Measurements from ENCODE around the gene TXLNA.

Gene TXLNA

GRCh38 chr1:32186491-32186890, 7.0 kb downstream of the TXLNA start:
- TF ChIP-seq SIN3A (IDR thresholded peaks at IDR 0.05; ENCODE audit: borderline replicate concordance, insufficient read depth, low read length) (no peak), POLR2AphosphoS5 (IDR thresholded peaks at IDR 0.05; ENCODE audit: low read depth, low read length) (no peak), REST (IDR thresholded peaks at IDR 0.05; ENCODE audit: insufficient read depth in 1 of 2, low read depth in 2 of 2, low read length in 2 of 2) (no peak), FOXP2 (optimal IDR thresholded peaks at IDR 0.05; ENCODE audit: borderline replicate concordance, extremely low read depth, extremely low read length, insufficient read depth) (no peak), TAF1 (IDR thresholded peaks at IDR 0.05; ENCODE audit: borderline replicate concordance, insufficient read depth, low read length) (no peak)

GRCh38 chr1:32187850-32188249, 8.4 kb downstream of the TXLNA start:
- TF ChIP-seq SIN3A (IDR thresholded peaks at IDR 0.05; ENCODE audit: borderline replicate concordance, insufficient read depth, low read length): no peak
- no peak for TF ChIP-seq FOXP2 (optimal IDR thresholded peaks at IDR 0.05; ENCODE audit: borderline replicate concordance, extremely low read depth, extremely low read length, insufficient read depth)
- TF ChIP-seq REST (IDR thresholded peaks at IDR 0.05; ENCODE audit: insufficient read depth in 1 of 2, low read depth in 2 of 2, low read length in 2 of 2): no peak
- TF ChIP-seq POLR2AphosphoS5 (IDR thresholded peaks at IDR 0.05; ENCODE audit: low read depth, low read length): no peak
- TF ChIP-seq TAF1 (IDR thresholded peaks at IDR 0.05; ENCODE audit: borderline replicate concordance, insufficient read depth, low read length): no peak

GRCh38 chr1:32192220-32192948, 12.9 kb downstream of the TXLNA start:
- TF ChIP-seq SIN3A (IDR thresholded peaks at IDR 0.05; ENCODE audit: borderline replicate concordance, insufficient read depth, low read length) (no peak), TAF1 (IDR thresholded peaks at IDR 0.05; ENCODE audit: borderline replicate concordance, insufficient read depth, low read length) (no peak), REST (IDR thresholded peaks at IDR 0.05; ENCODE audit: insufficient read depth in 1 of 2, low read depth in 2 of 2, low read length in 2 of 2) (no peak), FOXP2 (optimal IDR thresholded peaks at IDR 0.05; ENCODE audit: borderline replicate concordance, extremely low read depth, extremely low read length, insufficient read depth) (no peak), POLR2AphosphoS5 (IDR thresholded peaks at IDR 0.05; ENCODE audit: low read depth, low read length) (no peak)

GRCh38 chr1:32194984-32195383, 15.5 kb downstream of the TXLNA start:
- TF ChIP-seq FOXP2 (optimal IDR thresholded peaks at IDR 0.05; ENCODE audit: borderline replicate concordance, extremely low read depth, extremely low read length, insufficient read depth) (no peak), TAF1 (IDR thresholded peaks at IDR 0.05; ENCODE audit: borderline replicate concordance, insufficient read depth, low read length) (no peak), POLR2AphosphoS5 (IDR thresholded peaks at IDR 0.05; ENCODE audit: low read depth, low read length) (0 out of 2 replicates have a peak, but pooled peaks have one; percentile 3), REST (IDR thresholded peaks at IDR 0.05; ENCODE audit: insufficient read depth in 1 of 2, low read depth in 2 of 2, low read length in 2 of 2) (no peak), SIN3A (IDR thresholded peaks at IDR 0.05; ENCODE audit: borderline replicate concordance, insufficient read depth, low read length) (no peak)

Measured in PFSK-1 (cell line).